IMR-90 (cell line): ENCODE results near the gene LRRC18. TPM values are rescaled to one million over a fixed set of nuclear protein-coding genes. Genes with fewer than 3 reads are reported as not detected.
A peak's percentile ranks its signal among the peaks of the same experiment; 100 is the strongest.

ENCODE experiments used
- ATAC-seq: fragments of 200-7000 bp; cut with Tn5 transposase; 2 replicates; pipeline ENCODE4 v1.9.1; 2020; ENCODE audit warnings: low read depth, mild to moderate bottlenecking, moderate library complexity
- BruUV-seq: library from RNA; stranded (reverse); fragments of 400-500 nt; replicated peaks from 2 replicates; lab custom pipeline; 2021; lab: Mats Ljungman, UMichigan
- CTCF ChIA-PET: fragments of 300-600 bp; formaldehyde crosslinking; extraction: SDS; loops from one replicate; lab custom pipeline; 2021; ENCODE audit warnings: antibody characterized with exemption; lab: Yijun Ruan, JAX
- POLR2A ChIA-PET: fragments of 300-600 bp; sonication (Branson Sonifier 250); formaldehyde crosslinking; loops from one replicate; lab custom pipeline; 2022; ENCODE audit warnings: antibody characterized with exemption; ENCODE audit not compliant: unreplicated experiment; lab: Charles Lee
- DNase-seq: peaks from one replicate; pipeline ENCODE4 v3.0.0; 2013
- H2AFZ ChIP-seq: replicated peaks from 2 replicates; pipeline ENCODE3; 2013; ENCODE audit warnings: low read length, mild to moderate bottlenecking; ENCODE audit not compliant: poor library complexity
- H2AK5ac ChIP-seq: 2 replicates; pipeline ENCODE4 v1.6.1; 2013; ENCODE audit warnings: low read depth, low read length, inconsistent platforms
- H2AK9ac ChIP-seq: replicated peaks from 2 replicates; pipeline ENCODE3; 2013; ENCODE audit warnings: mild to moderate bottlenecking, low read depth, low read length, moderate library complexity; ENCODE audit not compliant: poor library complexity
- H2BK120ac ChIP-seq: 2 replicates; pipeline ENCODE4 v1.6.1; 2013; ENCODE audit warnings: low read depth, low read length, inconsistent platforms
- H2BK15ac ChIP-seq: 3 replicates; pipeline ENCODE4 v1.6.1; 2013; ENCODE audit warnings: low read depth, low read length, inconsistent platforms
- H2BK20ac ChIP-seq: 2 replicates; pipeline ENCODE4 v1.6.1; 2013; ENCODE audit warnings: low read depth, mild to moderate bottlenecking, inconsistent platforms, low read length, moderate library complexity
- H2BK5ac ChIP-seq: 2 replicates; pipeline ENCODE4 v1.6.1; 2013; ENCODE audit warnings: mild to moderate bottlenecking, low read depth, low read length, inconsistent platforms; ENCODE audit not compliant: poor library complexity, severe bottlenecking
- H3K14ac ChIP-seq: replicated peaks from 2 replicates; pipeline ENCODE4 v1.6.1; 2013; ENCODE audit warnings: low read depth, low read length, inconsistent platforms
- H3K18ac ChIP-seq: 2 replicates; pipeline ENCODE4 v1.6.1; 2013; ENCODE audit warnings: low read depth, low read length, control low read depth
- H3K23ac ChIP-seq: 2 replicates; pipeline ENCODE4 v1.6.1; 2013; ENCODE audit warnings: low read depth, low read length, inconsistent platforms
- H3K27ac ChIP-seq: 2 replicates; pipeline ENCODE4 v1.5.1; 2013; ENCODE audit warnings: mild to moderate bottlenecking, control low read depth, low read length; ENCODE audit not compliant: insufficient read depth
- H3K27me3 ChIP-seq: 2 replicates; pipeline ENCODE4 v1.6.1; 2013; ENCODE audit warnings: low read length; ENCODE audit not compliant: control insufficient read depth, insufficient read depth
- H3K36me3 ChIP-seq: 2 replicates; pipeline ENCODE4 v1.6.1; 2013; ENCODE audit warnings: low read length, mixed read lengths; ENCODE audit not compliant: control insufficient read depth, insufficient read depth
- H3K4ac ChIP-seq: 2 replicates; pipeline ENCODE4 v1.6.1; 2013; ENCODE audit warnings: low read depth, low read length, inconsistent platforms
- H3K4me1 ChIP-seq: 2 replicates; pipeline ENCODE4 v1.6.1; 2013; ENCODE audit warnings: low read length, mixed read lengths; ENCODE audit not compliant: control insufficient read depth, insufficient read depth
- H3K4me2 ChIP-seq: 2 replicates; pipeline ENCODE4 v1.6.1; 2013; ENCODE audit warnings: low read depth, mild to moderate bottlenecking, control low read depth, low read length, moderate library complexity
- H3K4me3 ChIP-seq: 2 replicates; pipeline ENCODE4 v1.5.1; 2013; ENCODE audit warnings: low read depth, mild to moderate bottlenecking, control low read depth, low read length, moderate library complexity; ENCODE audit not compliant: insufficient read depth
- H3K56ac ChIP-seq: 2 replicates; pipeline ENCODE4 v1.6.1; 2013; ENCODE audit warnings: low read length, inconsistent platforms; ENCODE audit not compliant: insufficient read depth; ENCODE audit errors: extremely low read depth
- H3K79me1 ChIP-seq, 2 experiments: 2 replicates each; pipeline ENCODE4 v1.6.1; 2013; ENCODE audit warnings: low read length in 2 of 2, inconsistent platforms in 1 of 2, low read depth in 1 of 2
- H3K9ac ChIP-seq: 2 replicates; pipeline ENCODE4 v1.6.1; 2013; ENCODE audit warnings: low read depth, low read length, control low read depth
- H3K9me1 ChIP-seq: 2 replicates; pipeline ENCODE4 v1.6.1; 2013; ENCODE audit warnings: low read length, inconsistent platforms; ENCODE audit not compliant: insufficient read depth
- H3K9me3 ChIP-seq: 2 replicates; pipeline ENCODE4 v1.6.1; 2013; ENCODE audit warnings: low read length; ENCODE audit not compliant: control insufficient read depth, insufficient read depth
- H4K20me1 ChIP-seq: 2 replicates; pipeline ENCODE4 v1.6.1; 2013; ENCODE audit warnings: low read length, inconsistent platforms; ENCODE audit not compliant: insufficient read depth
- H4K5ac ChIP-seq: 2 replicates; pipeline ENCODE4 v1.6.1; 2013; ENCODE audit warnings: mild to moderate bottlenecking, low read depth, low read length, control low read depth
- H4K8ac ChIP-seq, 2 experiments: 2 replicates each; pipeline ENCODE4 v1.6.1; 2013; ENCODE audit warnings: low read depth in 2 of 2, low read length in 2 of 2, control low read depth in 1 of 2, inconsistent platforms in 1 of 2
- H4K91ac ChIP-seq: 2 replicates; pipeline ENCODE4 v1.6.1; 2013; ENCODE audit warnings: low read depth, low read length, inconsistent platforms; ENCODE audit not compliant: insufficient read depth
- BHLHE40 ChIP-seq: fragments of 150-350 bp; IDR thresholded peaks from 2 replicates; pipeline ENCODE4 v1.6.1; 2016; ENCODE audit warnings: mild to moderate bottlenecking, low read depth, low read length
- CEBPB ChIP-seq: IDR thresholded peaks from 2 replicates; pipeline ENCODE4 v1.6.1; 2012; ENCODE audit warnings: low read depth, low read length, improper control_type of control experiment
- CHD1 ChIP-seq: IDR thresholded peaks from 2 replicates; pipeline ENCODE4 v1.6.1; 2012; ENCODE audit warnings: low read depth, low read length, improper control_type of control experiment
- MAFK ChIP-seq: IDR thresholded peaks from 2 replicates; pipeline ENCODE4 v1.6.1; 2012; ENCODE audit warnings: low read depth, low read length, improper control_type of control experiment
- MXI1 ChIP-seq: IDR thresholded peaks from 2 replicates; pipeline ENCODE4 v1.6.1; 2012; ENCODE audit warnings: low read depth, mild to moderate bottlenecking, low read length, moderate library complexity, borderline replicate concordance
- NFE2L2 ChIP-seq: fragments of 150-350 bp; IDR thresholded peaks from 2 replicates; pipeline ENCODE4 v1.6.1; 2016; ENCODE audit warnings: low read depth, mild to moderate bottlenecking, low read length
- RAD21 ChIP-seq: IDR thresholded peaks from 2 replicates; pipeline ENCODE4 v1.6.1; 2012; ENCODE audit warnings: low read length, improper control_type of control experiment
- SMC3 ChIP-seq: fragments of 150-350 bp; IDR thresholded peaks from 2 replicates; pipeline ENCODE4 v1.6.1; 2016; ENCODE audit warnings: low read depth, mild to moderate bottlenecking, antibody characterized with exemption, low read length, moderate library complexity
- dilution Hi-C: fragments of 300-500 bp; cut with HindIII; formaldehyde crosslinking; loops from one replicate; pipeline ENCODE4 v1.14.3; 2018; ENCODE audit warnings: low sequenced_read_pairs; ENCODE audit not compliant: unreplicated experiment
- in situ Hi-C: fragments of 300-500 bp; cut with MboI; formaldehyde crosslinking; loops from 3 replicates; pipeline ENCODE4 v1.14.3; 2019; ENCODE audit warnings: low sequenced_read_pairs, inconsistent platforms, mixed read lengths
- intact Hi-C: fragments of 100-400 bp; cut with micrococcal nuclease; formaldehyde crosslinking; loops from 2 replicates; pipeline ENCODE4 v1.10.0; 2022
- polyA plus RNA-seq, 3 experiments: library from polyadenylated mRNA; depleted of rRNA; stranded (reverse); fragments of >200 nt; gene quantifications; 2 replicates each; pipeline ENCODE4 v1.2.3, GENCODE V29; 2012; ENCODE audit warnings: low replicate concordance in 1 of 3
- total RNA-seq: library from RNA; depleted of rRNA; stranded (reverse); fragments of >200 nt; gene quantifications from 2 replicates; pipeline ENCODE4 v1.2.3, GENCODE V29; 2012
- TF ChIP-seq, protein P1 (sequence below): conservative IDR thresholded peaks from 2 replicates; pipeline ENCODE4 v1.5.1; 2012; ENCODE audit warnings: mild to moderate bottlenecking, low read depth, low read length, improper control_type of control experiment

Gene LRRC18
- total and polyA plus RNA-seq, 2 of the 4 experiments (the other 2 are of a cell fraction) = not detected

DNA sequence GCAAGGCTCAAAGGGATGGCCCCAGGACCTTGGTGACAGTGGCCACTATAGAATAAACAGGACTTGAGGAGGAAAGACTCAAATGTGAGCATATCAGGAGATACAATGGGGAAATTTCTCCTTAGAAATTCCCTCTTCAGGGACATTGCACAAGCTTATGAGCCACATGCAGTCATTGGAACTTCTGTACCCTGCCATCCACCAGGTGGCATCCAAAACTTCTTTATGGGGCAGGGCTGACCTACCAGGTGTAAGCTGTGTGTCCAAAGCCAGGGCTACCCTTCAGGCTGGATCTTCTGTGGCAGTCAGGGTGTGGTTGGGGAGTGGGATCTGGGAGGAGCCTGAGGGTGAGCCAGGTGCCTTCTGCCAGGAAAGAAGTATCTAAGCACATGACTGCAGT, 36.6 kb upstream of the LRRC18 start:
- H3K4me3 ChIP-seq = no peak overlapping the region
- no peak overlapping the region for H3K23ac ChIP-seq
- no peak overlapping the region for H2AK9ac ChIP-seq
- no TSS peak for BruUV-seq
- no peak overlapping the region for H2BK20ac ChIP-seq
- H3K18ac ChIP-seq = no peak overlapping the region
- no peaks in the 10 kb centered on the region for H3K9me3 ChIP-seq
- no peak overlapping the region for H3K14ac ChIP-seq
- no peak overlapping the region for H2AK5ac ChIP-seq
- dilution Hi-C loops (no loop called here), intact Hi-C loops (loop anchor here (10.0 kb wide), 1 partner anchor 311 kb away; no protein-coding TSS in a partner anchor), in situ Hi-C loops (loop anchor here (5.0 kb wide), 1 partner anchor 536 kb away; no protein-coding TSS in a partner anchor)
- H3K4me1 ChIP-seq = no peaks in the 10 kb centered on the region
- no peak overlapping the region for H2BK5ac ChIP-seq
- H3K27ac ChIP-seq = no peak overlapping the region
- no peaks in the 10 kb centered on the region for H4K20me1 ChIP-seq
- CTCF ChIA-PET = interaction anchor here (0.7 to 1.1 kb wide), 3 partner anchors 144 to 536 kb away, joined by 3 to 4 read pairs (median 3); no protein-coding TSS in a partner anchor
- TF ChIP-seq MXI1 = no peak
- no peak for TF ChIP-seq CHD1
- no peak for TF ChIP-seq BHLHE40
- TF ChIP-seq, protein P1, sequence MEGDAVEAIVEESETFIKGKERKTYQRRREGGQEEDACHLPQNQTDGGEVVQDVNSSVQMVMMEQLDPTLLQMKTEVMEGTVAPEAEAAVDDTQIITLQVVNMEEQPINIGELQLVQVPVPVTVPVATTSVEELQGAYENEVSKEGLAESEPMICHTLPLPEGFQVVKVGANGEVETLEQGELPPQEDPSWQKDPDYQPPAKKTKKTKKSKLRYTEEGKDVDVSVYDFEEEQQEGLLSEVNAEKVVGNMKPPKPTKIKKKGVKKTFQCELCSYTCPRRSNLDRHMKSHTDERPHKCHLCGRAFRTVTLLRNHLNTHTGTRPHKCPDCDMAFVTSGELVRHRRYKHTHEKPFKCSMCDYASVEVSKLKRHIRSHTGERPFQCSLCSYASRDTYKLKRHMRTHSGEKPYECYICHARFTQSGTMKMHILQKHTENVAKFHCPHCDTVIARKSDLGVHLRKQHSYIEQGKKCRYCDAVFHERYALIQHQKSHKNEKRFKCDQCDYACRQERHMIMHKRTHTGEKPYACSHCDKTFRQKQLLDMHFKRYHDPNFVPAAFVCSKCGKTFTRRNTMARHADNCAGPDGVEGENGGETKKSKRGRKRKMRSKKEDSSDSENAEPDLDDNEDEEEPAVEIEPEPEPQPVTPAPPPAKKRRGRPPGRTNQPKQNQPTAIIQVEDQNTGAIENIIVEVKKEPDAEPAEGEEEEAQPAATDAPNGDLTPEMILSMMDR = 0 out of 2 replicates have a peak, but pooled peaks have one; percentile 17
- TF ChIP-seq CEBPB = no peak
- TF ChIP-seq RAD21 = peak; percentile 31
- peak; percentile 22; the same call in 1 of the 2 replicates for TF ChIP-seq SMC3
- TF ChIP-seq NFE2L2 = no peak
- no peak for TF ChIP-seq MAFK
- H3K9me1 ChIP-seq = no peaks in the 10 kb centered on the region
- no peak overlapping the region for H3K4me2 ChIP-seq
- no peak overlapping the region for H3K4ac ChIP-seq
- no peaks in the 10 kb centered on the region for H3K36me3 ChIP-seq
- peak; percentile 53 for ATAC-seq
- H3K9ac ChIP-seq = no peak overlapping the region
- no peak overlapping the region for H2BK15ac ChIP-seq
- H2BK120ac ChIP-seq = no peak overlapping the region
- no peak overlapping the region for H4K5ac ChIP-seq
- no peaks in the 10 kb centered on the region for H3K79me1 ChIP-seq
- H3K27me3 ChIP-seq = peaks cover 20% of the 10 kb centered on the region
- no peak overlapping the region for H3K56ac ChIP-seq
- no peak overlapping the region for H4K91ac ChIP-seq
- no peak overlapping the region for H2AFZ ChIP-seq
- DNase-seq = peak; percentile 4
- no peak overlapping the region for H4K8ac ChIP-seq
- POLR2A ChIA-PET = no interaction called here
